ENCODE results near the gene SLC6A12. TPM values are rescaled to one million over a fixed set of nuclear protein-coding genes. Genes with fewer than 3 reads are reported as not detected.

Gene SLC6A12
- total RNA-seq, 1 donor = not detected

DNA sequence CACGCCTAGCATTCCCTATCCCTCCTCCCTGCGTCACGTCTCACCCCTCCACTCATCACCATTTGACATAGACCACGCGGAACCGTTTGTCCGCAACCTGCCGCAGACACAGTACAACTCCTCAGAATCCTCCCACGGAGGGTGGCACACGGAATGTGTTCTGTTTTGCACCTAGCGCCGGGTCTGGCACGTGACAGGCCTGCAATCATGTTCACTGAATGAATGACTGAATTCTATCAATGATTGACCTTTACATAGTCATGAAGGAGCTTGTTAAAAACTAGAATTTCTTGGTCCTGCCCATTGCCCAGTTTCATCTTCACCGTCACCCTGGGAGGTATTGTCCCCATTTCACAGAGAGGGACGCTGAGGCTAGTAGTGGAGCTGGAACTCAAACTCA is 4.7 kb downstream of the SLC6A12 start:
- Histone ChIP-seq H3K27me3 (ENCODE audit: insufficient read depth, low read length) (peaks cover 81% of the 10 kb centered on the region), H3K79me2 (ENCODE audit: insufficient read depth, low read length) (no peaks in the 10 kb centered on the region), H3K36me3 (ENCODE audit: insufficient read depth, low read length) (no peaks in the 10 kb centered on the region), H3K27ac (ENCODE audit: low read depth, low read length) (no peak overlapping the region), H2AFZ (ENCODE audit: low read length) (no peak overlapping the region), H3K4me2 (ENCODE audit: insufficient read depth, low read length) (no peak overlapping the region), H3K4me1 (ENCODE audit: insufficient read depth, low read length) (no peaks in the 10 kb centered on the region), H4K20me1 (ENCODE audit: insufficient read depth, low read length) (no peaks in the 10 kb centered on the region), H3K4me3 (ENCODE audit: insufficient read depth, low read length) (no peak overlapping the region), H3K9me3 (ENCODE audit: low read depth, low read length) (no peaks in the 10 kb centered on the region)
- TF ChIP-seq, protein P1, sequence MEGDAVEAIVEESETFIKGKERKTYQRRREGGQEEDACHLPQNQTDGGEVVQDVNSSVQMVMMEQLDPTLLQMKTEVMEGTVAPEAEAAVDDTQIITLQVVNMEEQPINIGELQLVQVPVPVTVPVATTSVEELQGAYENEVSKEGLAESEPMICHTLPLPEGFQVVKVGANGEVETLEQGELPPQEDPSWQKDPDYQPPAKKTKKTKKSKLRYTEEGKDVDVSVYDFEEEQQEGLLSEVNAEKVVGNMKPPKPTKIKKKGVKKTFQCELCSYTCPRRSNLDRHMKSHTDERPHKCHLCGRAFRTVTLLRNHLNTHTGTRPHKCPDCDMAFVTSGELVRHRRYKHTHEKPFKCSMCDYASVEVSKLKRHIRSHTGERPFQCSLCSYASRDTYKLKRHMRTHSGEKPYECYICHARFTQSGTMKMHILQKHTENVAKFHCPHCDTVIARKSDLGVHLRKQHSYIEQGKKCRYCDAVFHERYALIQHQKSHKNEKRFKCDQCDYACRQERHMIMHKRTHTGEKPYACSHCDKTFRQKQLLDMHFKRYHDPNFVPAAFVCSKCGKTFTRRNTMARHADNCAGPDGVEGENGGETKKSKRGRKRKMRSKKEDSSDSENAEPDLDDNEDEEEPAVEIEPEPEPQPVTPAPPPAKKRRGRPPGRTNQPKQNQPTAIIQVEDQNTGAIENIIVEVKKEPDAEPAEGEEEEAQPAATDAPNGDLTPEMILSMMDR (IDR thresholded peaks at IDR 0.05; ENCODE audit: extremely low read depth, low read depth, low read length) = no peak
- no peak for DNase-seq (ENCODE audit: insufficient read length, low spot score, missing footprints)

DNA sequence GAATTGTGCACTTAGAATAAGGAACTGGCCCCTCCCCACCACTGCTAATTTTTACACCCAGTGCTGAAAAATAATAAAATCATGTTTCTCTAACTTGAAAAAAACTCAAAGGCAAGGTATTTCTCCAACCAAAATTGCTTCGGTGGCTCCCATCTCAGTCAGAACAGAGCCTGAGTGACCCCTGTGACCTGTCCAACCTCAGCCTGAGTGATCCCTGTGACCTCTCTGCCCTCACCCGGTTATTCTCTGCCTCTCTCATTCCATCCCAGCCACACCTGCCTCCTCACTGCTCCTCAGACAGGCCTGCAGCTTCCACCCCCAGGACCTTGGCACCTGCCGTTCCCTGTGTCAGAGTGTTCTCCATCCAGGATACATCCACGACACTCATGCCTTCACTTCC is 5.1 kb downstream of the SLC6A12 start:
- TF ChIP-seq, protein P1 (IDR thresholded peaks at IDR 0.05; ENCODE audit: extremely low read depth, low read depth, low read length) = no peak
- H3K4me1 ChIP-seq (ENCODE audit: insufficient read depth, low read length) = no peaks in the 10 kb centered on the region
- H3K4me3 ChIP-seq (ENCODE audit: insufficient read depth, low read length) = no peak overlapping the region
- H3K36me3 ChIP-seq (ENCODE audit: insufficient read depth, low read length) = no peaks in the 10 kb centered on the region
- no peaks in the 10 kb centered on the region for H4K20me1 ChIP-seq (ENCODE audit: insufficient read depth, low read length)
- no peak overlapping the region for H3K27ac ChIP-seq (ENCODE audit: low read depth, low read length)
- H2AFZ ChIP-seq (ENCODE audit: low read length) = no peak overlapping the region
- H3K4me2 ChIP-seq (ENCODE audit: insufficient read depth, low read length) = no peak overlapping the region
- DNase-seq (ENCODE audit: insufficient read length, low spot score, missing footprints) = no peak
- H3K9me3 ChIP-seq (ENCODE audit: low read depth, low read length) = no peaks in the 10 kb centered on the region
- H3K27me3 ChIP-seq (ENCODE audit: insufficient read depth, low read length) = peaks cover 81% of the 10 kb centered on the region
- H3K79me2 ChIP-seq (ENCODE audit: insufficient read depth, low read length) = no peaks in the 10 kb centered on the region

DNA sequence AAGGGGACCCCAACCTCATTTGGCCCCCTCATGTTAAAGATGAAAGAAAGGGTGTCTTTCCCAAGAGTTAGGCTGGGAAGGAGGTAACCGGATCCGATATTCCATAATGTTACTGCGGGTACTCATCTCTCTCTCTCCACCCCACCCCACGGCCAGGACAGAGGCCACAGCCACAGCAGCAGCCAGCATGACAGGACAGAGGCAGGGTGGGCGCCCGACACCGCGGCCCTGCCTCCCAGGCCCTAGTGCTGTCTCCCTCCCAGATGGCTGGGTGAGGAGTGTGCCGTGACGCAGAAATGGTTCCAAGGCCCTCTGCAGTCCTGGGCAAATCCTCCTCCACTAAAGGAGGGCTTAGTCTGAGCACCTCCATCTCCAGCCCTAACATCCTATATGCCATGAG is 6.2 kb downstream of the SLC6A12 start:
- Histone ChIP-seq H3K4me1 (ENCODE audit: insufficient read depth, low read length) (no peaks in the 10 kb centered on the region), H3K4me2 (ENCODE audit: insufficient read depth, low read length) (no peak overlapping the region), H3K36me3 (ENCODE audit: insufficient read depth, low read length) (no peaks in the 10 kb centered on the region), H3K4me3 (ENCODE audit: insufficient read depth, low read length) (no peak overlapping the region), H3K27me3 (ENCODE audit: insufficient read depth, low read length) (peaks cover 79% of the 10 kb centered on the region), H3K27ac (ENCODE audit: low read depth, low read length) (no peak overlapping the region), H3K9me3 (ENCODE audit: low read depth, low read length) (no peaks in the 10 kb centered on the region), H4K20me1 (ENCODE audit: insufficient read depth, low read length) (no peaks in the 10 kb centered on the region), H3K79me2 (ENCODE audit: insufficient read depth, low read length) (no peaks in the 10 kb centered on the region), H2AFZ (ENCODE audit: low read length) (no peak overlapping the region)
- TF ChIP-seq, protein P1 (IDR thresholded peaks at IDR 0.05; ENCODE audit: extremely low read depth, low read depth, low read length) = no peak
- DNase-seq (ENCODE audit: insufficient read length, low spot score, missing footprints) = no peak

DNA sequence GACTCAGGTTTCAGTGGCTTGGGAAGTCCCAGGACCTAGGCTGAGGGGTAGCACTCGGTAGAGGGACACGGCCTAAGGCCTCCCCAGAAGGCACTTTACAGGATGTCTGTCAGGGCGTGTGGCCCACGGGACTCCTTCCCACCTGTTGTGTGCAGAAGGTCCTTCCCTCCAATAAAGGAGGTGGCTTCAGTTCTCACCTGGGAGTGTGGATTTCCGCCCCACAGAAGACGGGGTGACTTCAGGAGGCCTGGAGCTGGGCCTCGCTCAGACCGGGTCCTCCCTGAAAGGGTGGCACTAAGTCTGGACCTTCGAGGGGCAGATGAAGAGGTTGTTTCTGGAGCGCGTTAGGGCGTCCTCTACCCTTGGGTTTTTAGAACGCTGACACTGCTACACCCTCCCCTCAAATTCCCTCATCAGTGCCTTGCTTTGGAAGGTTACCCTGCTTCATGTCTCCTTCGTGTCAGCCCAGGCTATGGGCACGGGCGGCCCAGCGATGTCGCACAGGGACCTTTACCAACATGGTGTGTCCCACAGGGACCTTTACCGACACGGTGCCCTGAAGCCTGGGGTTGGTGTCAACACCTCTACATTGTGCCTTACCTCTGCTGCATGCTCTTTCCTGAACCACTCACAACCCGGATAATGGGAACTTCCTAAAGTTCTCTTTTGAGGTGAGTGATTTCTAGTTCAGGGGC is 7.1 kb downstream of the SLC6A12 start:
- DNase-seq (ENCODE audit: insufficient read length, low spot score, missing footprints) = no peak
- no peak overlapping the region for H3K4me3 ChIP-seq (ENCODE audit: insufficient read depth, low read length)
- H3K36me3 ChIP-seq (ENCODE audit: insufficient read depth, low read length) = no peaks in the 10 kb centered on the region
- no peak overlapping the region for H2AFZ ChIP-seq (ENCODE audit: low read length)
- H3K4me1 ChIP-seq (ENCODE audit: insufficient read depth, low read length) = no peaks in the 10 kb centered on the region
- TF ChIP-seq, protein P1 (IDR thresholded peaks at IDR 0.05; ENCODE audit: extremely low read depth, low read depth, low read length) = no peak
- no peaks in the 10 kb centered on the region for H4K20me1 ChIP-seq (ENCODE audit: insufficient read depth, low read length)
- peaks cover 79% of the 10 kb centered on the region for H3K27me3 ChIP-seq (ENCODE audit: insufficient read depth, low read length)
- H3K4me2 ChIP-seq (ENCODE audit: insufficient read depth, low read length) = no peak overlapping the region
- no peaks in the 10 kb centered on the region for H3K9me3 ChIP-seq (ENCODE audit: low read depth, low read length)
- no peaks in the 10 kb centered on the region for H3K79me2 ChIP-seq (ENCODE audit: insufficient read depth, low read length)
- no peak overlapping the region for H3K27ac ChIP-seq (ENCODE audit: low read depth, low read length)
